Neuronal stem cell (in vitro differentiated cells): ENCODE results near the gene CYB561.

Experiments used
- DNase-seq: peaks from one replicate; pipeline ENCODE4 v3.0.0-alpha.2; 2013; ENCODE audit warnings: low spot score
- H2AFZ ChIP-seq: one replicate; pipeline ENCODE4 v1.6.1; 2013; ENCODE audit warnings: mild to moderate bottlenecking, low read length, inconsistent platforms
- H2AK5ac ChIP-seq: 2 replicates; pipeline ENCODE4 v1.6.1; 2013; ENCODE audit warnings: low read depth, mild to moderate bottlenecking, inconsistent platforms, low read length, moderate library complexity, mixed read lengths
- H2BK120ac ChIP-seq: 2 replicates; pipeline ENCODE4 v1.6.1; 2013; ENCODE audit warnings: low read depth, mild to moderate bottlenecking, inconsistent platforms, low read length, moderate library complexity, mixed read lengths
- H2BK12ac ChIP-seq: one replicate; pipeline ENCODE4 v1.6.1; 2013; ENCODE audit warnings: low read length, inconsistent platforms
- H2BK15ac ChIP-seq: 2 replicates; pipeline ENCODE4 v1.6.1; 2013; ENCODE audit warnings: mild to moderate bottlenecking, low read length, inconsistent platforms, mixed read lengths
- H2BK5ac ChIP-seq: one replicate; pipeline ENCODE4 v1.6.1; 2013; ENCODE audit warnings: inconsistent platforms, mild to moderate bottlenecking, low read length, moderate library complexity
- H3K14ac ChIP-seq: one replicate; pipeline ENCODE4 v1.6.1; 2013; ENCODE audit warnings: low read length, inconsistent platforms
- H3K18ac ChIP-seq: 2 replicates; pipeline ENCODE4 v1.6.1; 2013; ENCODE audit warnings: low read length, inconsistent platforms
- H3K23ac ChIP-seq: 2 replicates; pipeline ENCODE4 v1.6.1; 2013; ENCODE audit warnings: low read depth, mild to moderate bottlenecking, mixed read lengths, low read length, inconsistent platforms; ENCODE audit not compliant: poor library complexity
- H3K27ac ChIP-seq: replicated peaks from 3 replicates; pipeline ENCODE4 v1.5.1; 2013; ENCODE audit warnings: low read length, inconsistent platforms
- H3K27me3 ChIP-seq, 3 experiments: 2 replicates each; pipeline ENCODE4 v1.6.1; 2013; ENCODE audit warnings: low read length in 3 of 3, mild to moderate bottlenecking in 2 of 3, inconsistent platforms in 1 of 3, low read depth in 1 of 3, mixed read lengths in 1 of 3, moderate library complexity in 1 of 3; ENCODE audit not compliant: control insufficient read depth in 3 of 3, insufficient read depth in 3 of 3
- H3K36me3 ChIP-seq, 2 donors: replicated peaks in 1 of 2; 2 replicates each; pipeline ENCODE4 v1.6.1; 2013; ENCODE audit warnings: low read length in 2 of 2; ENCODE audit not compliant: control insufficient read depth in 2 of 2, insufficient read depth in 2 of 2
- H3K4ac ChIP-seq: 2 replicates; pipeline ENCODE4 v1.6.1; 2013; ENCODE audit warnings: inconsistent platforms, mild to moderate bottlenecking, low read length, moderate library complexity
- H3K4me1 ChIP-seq, 2 donors: 1 replicate in 1 of 2; 2 replicates in 1 of 2; pipeline ENCODE4 v1.6.1; 2013; ENCODE audit warnings: low read length in 2 of 2, low read depth in 1 of 2; ENCODE audit not compliant: control insufficient read depth in 2 of 2, insufficient read depth in 1 of 2
- H3K4me2 ChIP-seq: one replicate; pipeline ENCODE4 v1.6.1; 2013; ENCODE audit warnings: mild to moderate bottlenecking, low read length, inconsistent platforms; ENCODE audit not compliant: insufficient read depth, poor library complexity, severe bottlenecking
- H3K4me3 ChIP-seq, 2 donors: 2 replicates each; pipeline ENCODE4 v1.5.1; 2013; ENCODE audit warnings: low read length in 2 of 2, mild to moderate bottlenecking in 2 of 2, inconsistent platforms in 1 of 2, moderate library complexity in 1 of 2
- H3K79me1 ChIP-seq: one replicate; pipeline ENCODE4 v1.6.1; 2013; ENCODE audit warnings: low read depth, mild to moderate bottlenecking, inconsistent platforms, low read length, moderate library complexity
- H3K9ac ChIP-seq: one replicate; pipeline ENCODE4 v1.6.1; 2013; ENCODE audit warnings: mild to moderate bottlenecking, low read depth, low read length, inconsistent platforms; ENCODE audit not compliant: poor library complexity
- H3K9me3 ChIP-seq, 2 donors: replicated peaks in 1 of 2; 2 replicates each; pipeline versions ENCODE3 to v1.6.1; 2013; ENCODE audit warnings: low read length in 2 of 2, mild to moderate bottlenecking in 2 of 2, inconsistent platforms in 1 of 2, low read depth in 1 of 2, mixed read lengths in 1 of 2, moderate library complexity in 1 of 2; ENCODE audit not compliant: control insufficient read depth in 2 of 2, insufficient read depth in 1 of 2
- H4K8ac ChIP-seq: one replicate; pipeline ENCODE4 v1.6.1; 2013; ENCODE audit warnings: low read depth, mild to moderate bottlenecking, inconsistent platforms, low read length, moderate library complexity
- H4K91ac ChIP-seq: one replicate; pipeline ENCODE4 v1.6.1; 2013; ENCODE audit warnings: low read length, low read depth, mild to moderate bottlenecking, inconsistent platforms; ENCODE audit not compliant: poor library complexity
- WGBS, 2 donors: extraction: QIAGEN DNeasy Blood & Tissue Kit; methylation state at CpG; one replicate each; pipeline ENCODE4 v1.1.7; 2013; ENCODE audit warnings: missing lambda C conversion rate in 2 of 2, mixed read lengths in 1 of 2; ENCODE audit not compliant: insufficient read length in 2 of 2, insufficient replicate concordance in 1 of 2; ENCODE audit errors: extremely low coverage in 2 of 2; 5-methylcytosine and 5-hydroxymethylcytosine counted together

The CYB561 gene

DNA sequence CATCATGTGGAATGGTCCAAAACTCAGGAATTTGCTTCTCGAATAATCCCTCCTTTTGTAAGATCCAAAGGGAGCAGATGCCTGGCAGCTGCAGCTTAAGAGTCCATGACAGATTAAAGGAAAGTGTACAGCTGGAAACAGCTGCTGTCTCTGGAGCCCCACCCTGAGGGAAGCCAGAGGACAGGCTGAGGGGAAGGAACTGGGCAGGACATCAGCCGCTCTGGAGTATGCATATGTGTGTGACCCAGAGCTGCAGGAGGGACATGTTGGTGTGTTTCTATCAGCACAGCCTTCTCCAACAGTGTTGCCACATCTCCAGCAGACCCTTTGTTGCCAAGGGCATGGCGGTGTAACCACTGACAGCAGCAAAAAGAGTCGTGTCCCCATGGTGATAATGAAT lies 46.2 kb downstream of the CYB561 start:
- no peak overlapping the region for H3K9ac ChIP-seq
- DNase-seq = no peak
- H2BK15ac ChIP-seq = no peak overlapping the region
- H3K27ac ChIP-seq = no peak overlapping the region
- H3K27me3 ChIP-seq = no peaks in the 10 kb centered on the region
- H3K4me2 ChIP-seq = no peak overlapping the region
- peaks cover 0 to 2% of the 10 kb centered on the region in 2 donors for H3K4me1 ChIP-seq
- no peak overlapping the region for H2AK5ac ChIP-seq
- no peaks in the 10 kb centered on the region for H3K9me3 ChIP-seq
- no peak overlapping the region for H3K23ac ChIP-seq
- H2BK12ac ChIP-seq = no peak overlapping the region
- no peak overlapping the region for H3K4me3 ChIP-seq
- H3K14ac ChIP-seq = no peak overlapping the region
- H4K91ac ChIP-seq = no peak overlapping the region
- no peak overlapping the region for H4K8ac ChIP-seq
- H2BK5ac ChIP-seq = no peak overlapping the region
- no peaks in the 10 kb centered on the region for H3K79me1 ChIP-seq
- peaks cover 3 to 93% of the 10 kb centered on the region in 2 donors for H3K36me3 ChIP-seq
- no CpG with 5 or more reads among the region's 4 CpGs for WGBS, 2 donors
- no peak overlapping the region for H2BK120ac ChIP-seq
- H3K18ac ChIP-seq = peak overlapping the region; percentile 5
- H2AFZ ChIP-seq = no peak overlapping the region
- no peak overlapping the region for H3K4ac ChIP-seq

DNA sequence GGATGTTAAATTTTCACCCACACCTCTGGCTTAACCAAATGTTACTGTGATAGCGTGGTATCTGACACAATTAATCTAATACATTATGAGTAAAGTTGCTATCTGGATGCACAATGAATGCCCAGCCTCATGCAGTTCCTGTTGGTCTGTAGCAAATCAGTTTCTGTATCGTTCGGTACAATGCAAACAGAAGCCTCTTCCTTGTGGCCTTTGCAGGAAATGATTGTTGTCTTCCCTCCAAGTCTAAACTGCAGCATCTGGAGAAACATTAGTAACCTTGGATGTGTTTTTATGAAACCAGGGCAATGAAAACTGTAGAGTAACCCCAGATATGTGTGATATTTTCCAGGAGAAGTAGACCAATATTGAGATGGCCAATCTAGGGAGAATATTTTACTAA lies 46.8 kb downstream of the CYB561 start:
- no peak overlapping the region for H3K9ac ChIP-seq
- peaks cover 0 to 2% of the 10 kb centered on the region in 2 donors for H3K4me1 ChIP-seq
- no peak overlapping the region for H4K8ac ChIP-seq
- H3K27ac ChIP-seq = no peak overlapping the region
- H3K27me3 ChIP-seq = no peaks in the 10 kb centered on the region
- no peak overlapping the region for H2AFZ ChIP-seq
- no peak overlapping the region for H4K91ac ChIP-seq
- H3K4me3 ChIP-seq = no peak overlapping the region
- no peak for DNase-seq
- H3K36me3 ChIP-seq = peaks cover 3 to 94% of the 10 kb centered on the region in 2 donors
- no peaks in the 10 kb centered on the region for H3K79me1 ChIP-seq
- no peak overlapping the region for H3K23ac ChIP-seq
- H3K4me2 ChIP-seq = no peak overlapping the region
- no CpG with 5 or more reads among the region's 3 CpGs for WGBS, 2 donors
- no peaks in the 10 kb centered on the region for H3K9me3 ChIP-seq
- no peak overlapping the region for H2BK15ac ChIP-seq
- no peak overlapping the region for H2BK120ac ChIP-seq
- no peak overlapping the region for H2BK12ac ChIP-seq
- no peak overlapping the region for H2AK5ac ChIP-seq
- H2BK5ac ChIP-seq = no peak overlapping the region
- H3K4ac ChIP-seq = no peak overlapping the region
- no peak overlapping the region for H3K18ac ChIP-seq
- H3K14ac ChIP-seq = no peak overlapping the region

DNA sequence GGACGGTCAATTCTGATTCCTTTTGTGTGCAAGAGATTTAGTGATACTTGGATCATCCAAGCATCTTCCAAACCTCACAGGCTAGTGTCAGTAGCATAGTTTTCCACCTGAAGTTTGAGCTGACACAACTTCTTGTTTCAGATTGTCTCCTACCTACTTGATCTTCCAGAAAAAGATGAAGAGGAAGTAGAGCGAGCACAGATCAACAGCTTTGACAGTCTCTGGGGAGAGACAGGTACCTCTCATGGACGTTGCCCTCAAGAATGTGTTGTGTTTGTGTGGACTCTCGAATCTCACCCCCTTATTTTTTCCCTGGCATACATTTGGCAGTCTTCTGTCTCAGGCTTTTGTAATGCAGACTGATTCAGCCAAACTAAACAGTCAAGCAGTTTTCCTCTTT lies 47.4 kb downstream of the CYB561 start:
- WGBS, 2 donors = no CpG with 5 or more reads among the region's 4 CpGs
- no peak for DNase-seq
- no peaks in the 10 kb centered on the region for H3K9me3 ChIP-seq

DNA sequence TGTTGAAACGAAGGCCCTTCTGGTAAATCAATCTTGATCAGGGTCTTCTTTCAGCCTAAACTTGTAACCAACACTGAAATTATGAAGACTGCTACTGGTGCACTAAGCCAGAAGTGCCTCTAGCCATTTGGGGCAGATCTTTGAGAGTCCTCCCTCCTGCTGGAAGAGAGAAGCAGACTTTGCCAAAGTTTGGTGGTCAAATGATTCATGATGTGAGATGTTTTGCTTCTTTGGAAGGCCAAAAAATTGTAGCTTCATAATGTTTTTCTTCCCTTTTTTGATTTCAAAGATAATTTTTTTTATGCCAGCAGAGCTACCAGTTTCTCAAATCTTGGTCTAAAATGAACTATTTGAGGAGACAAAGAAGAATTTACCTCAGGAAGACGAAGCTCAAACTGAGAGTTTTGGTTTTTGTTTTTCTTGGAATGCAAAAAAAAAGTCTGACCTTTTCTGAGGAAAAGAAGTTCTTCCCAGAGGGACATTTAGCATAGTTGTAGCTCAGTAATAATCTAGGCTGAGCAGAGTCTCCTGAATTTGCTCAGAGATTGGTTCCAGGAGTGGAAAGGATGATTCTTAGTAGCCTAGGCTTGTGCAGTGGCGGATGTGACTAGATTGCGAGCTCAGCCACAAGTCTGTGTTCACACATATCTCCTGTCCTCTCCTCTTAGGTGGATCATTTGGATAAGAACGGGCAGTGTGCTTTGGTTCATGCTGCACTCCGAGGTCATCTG lies 50.9 kb downstream of the CYB561 start:
- H4K8ac ChIP-seq = no peak overlapping the region
- no peaks in the 10 kb centered on the region for H3K27me3 ChIP-seq
- no peak overlapping the region for H2AK5ac ChIP-seq
- no peak overlapping the region for H3K9ac ChIP-seq
- H3K36me3 ChIP-seq = peaks cover 6 to 78% of the 10 kb centered on the region in 2 donors
- H3K18ac ChIP-seq = no peak overlapping the region
- no peak overlapping the region for H3K4ac ChIP-seq
- no peaks in the 10 kb centered on the region for H3K9me3 ChIP-seq
- H2AFZ ChIP-seq = no peak overlapping the region
- no peak overlapping the region for H3K4me3 ChIP-seq
- no peak overlapping the region for H2BK12ac ChIP-seq
- no peak overlapping the region for H3K23ac ChIP-seq
- no CpG with 5 or more reads among the region's 6 CpGs for WGBS, 2 donors
- no peak for DNase-seq
- no peak overlapping the region for H2BK5ac ChIP-seq
- no peak overlapping the region for H4K91ac ChIP-seq
- H3K14ac ChIP-seq = no peak overlapping the region
- H3K79me1 ChIP-seq = no peaks in the 10 kb centered on the region
- H2BK15ac ChIP-seq = no peak overlapping the region
- no peak overlapping the region for H2BK120ac ChIP-seq
- H3K4me2 ChIP-seq = no peak overlapping the region
- H3K27ac ChIP-seq = no peak overlapping the region
- peaks cover 0 to 2% of the 10 kb centered on the region in 2 donors for H3K4me1 ChIP-seq

More for the DNA sequence above, 47.4 kb downstream of the CYB561 start:
- Histone ChIP-seq H2BK5ac (no peak overlapping the region), H3K18ac (no peak overlapping the region), H2BK120ac (no peak overlapping the region), H2BK12ac (no peak overlapping the region), H2BK15ac (no peak overlapping the region), H3K9ac (no peak overlapping the region), H3K27me3 (no peaks in the 10 kb centered on the region), H3K4me2 (no peak overlapping the region), H3K27ac (no peak overlapping the region), H4K8ac (no peak overlapping the region), H3K4me1 (peaks cover 0 to 2% of the 10 kb centered on the region in 2 donors), H3K36me3 (peaks cover 3 to 93% of the 10 kb centered on the region in 2 donors), H4K91ac (no peak overlapping the region), H3K23ac (no peak overlapping the region), H3K4me3 (no peak overlapping the region), H2AK5ac (no peak overlapping the region), H3K79me1 (no peaks in the 10 kb centered on the region), H3K14ac (no peak overlapping the region), H2AFZ (no peak overlapping the region), H3K4ac (no peak overlapping the region)
